GM21360 (cell line): ENCODE measurements around the gene BTBD10.

Experiments used
- ATAC-seq: cut with Tn5 transposase; IDR thresholded peaks from one replicate; pipeline ENCODE4 v1.9.1; 2021; ENCODE audit warnings: mild to moderate bottlenecking, moderate library complexity; ENCODE audit not compliant: unreplicated experiment

Gene BTBD10

GRCh38 chr11:13339195-13340153 is 123.5 kb downstream of the BTBD10 start:
- no peak for ATAC-seq

DNA sequence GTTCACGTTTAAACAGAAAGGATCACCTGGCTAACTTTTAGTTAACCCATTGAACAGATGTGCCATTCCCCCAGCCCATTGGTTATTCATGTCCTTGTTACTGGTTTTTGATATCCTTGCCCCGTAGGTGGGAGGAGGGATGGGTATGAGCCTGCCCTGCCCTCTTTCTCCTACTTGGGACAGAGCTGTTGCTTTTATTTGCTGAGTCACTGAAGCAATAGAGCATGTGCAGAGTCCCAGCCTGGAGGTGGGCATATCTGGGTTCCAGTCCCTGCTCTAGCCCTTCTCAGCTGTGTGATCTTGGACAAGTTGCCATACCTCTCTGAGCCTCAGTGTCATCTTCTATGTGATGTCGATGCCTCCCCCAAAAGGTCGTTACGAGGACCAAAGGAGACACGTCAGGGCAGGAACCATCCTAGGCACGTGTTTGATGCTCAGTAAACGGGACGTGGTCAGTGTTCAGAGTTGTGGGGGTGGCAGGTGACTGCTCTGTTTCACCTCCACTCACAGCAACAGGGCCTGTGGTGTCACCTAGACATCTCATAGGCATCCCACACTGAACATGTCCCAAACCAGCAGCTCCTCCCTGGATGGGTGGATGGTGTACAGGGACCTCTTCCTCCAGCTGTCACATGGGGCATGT is 124.5 kb downstream of the BTBD10 start:
- ATAC-seq: no peak

DNA sequence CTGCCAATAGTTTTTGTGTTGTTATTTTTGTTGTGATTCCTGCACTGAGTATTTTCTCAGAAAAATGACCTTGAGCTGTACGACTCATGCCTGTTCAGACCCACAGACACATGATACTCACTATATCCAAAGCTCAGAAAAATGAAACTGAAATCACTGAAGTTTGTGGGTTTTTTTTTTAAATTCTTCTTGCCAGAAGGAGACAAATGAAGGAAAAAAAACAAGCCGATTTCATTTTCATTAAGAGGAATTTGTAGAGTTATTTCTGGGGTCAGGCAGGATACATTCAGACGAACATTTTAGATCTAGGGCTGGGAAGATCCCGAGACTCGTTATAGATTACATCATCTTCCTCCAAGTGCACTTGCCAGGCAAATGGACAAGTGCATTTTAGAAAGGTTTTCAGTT is 125.0 kb downstream of the BTBD10 start:
- ATAC-seq: peak; percentile 34
